GM19351 (cell line): ENCODE results near the gene IGFBPL1.

ENCODE experiments used
- ATAC-seq: cut with Tn5 transposase; IDR thresholded peaks from one replicate; pipeline ENCODE4 v1.9.1; 2021; ENCODE audit warnings: mild to moderate bottlenecking, moderate library complexity; ENCODE audit not compliant: unreplicated experiment

IGFBPL1 gene

GRCh38 chr9:38432922-38433510 is 8.8 kb upstream of the IGFBPL1 start:
- no peak for ATAC-seq

- ATAC-seq, result no peak
These were observed 6.9 kb upstream of the IGFBPL1 start for GRCh38 chr9:38431116-38431515.

GRCh38 chr9:38428062-38428461 is 3.8 kb upstream of the IGFBPL1 start:
- no peak for ATAC-seq

GRCh38 chr9:38424918-38425317 is 664 bp upstream of the IGFBPL1 start:
- ATAC-seq, result no peak

- no peak for ATAC-seq
These were observed 831 bp downstream of the IGFBPL1 start for GRCh38 chr9:38423273-38423972.

GRCh38 chr9:38422555-38423260 is 1.5 kb downstream of the IGFBPL1 start:
- ATAC-seq, result no peak

- ATAC-seq, result no peak
These were observed 2.6 kb downstream of the IGFBPL1 start for GRCh38 chr9:38421498-38422211.

- ATAC-seq, result no peak
These were observed 5.1 kb downstream of the IGFBPL1 start for GRCh38 chr9:38419181-38419580.

- ATAC-seq, result no peak
These were observed 5.9 kb downstream of the IGFBPL1 start for GRCh38 chr9:38418366-38418765.

GRCh38 chr9:38417003-38417945 is 7.0 kb downstream of the IGFBPL1 start:
- peak; percentile 81 for ATAC-seq

GRCh38 chr9:38416461-38416860 is 7.8 kb downstream of the IGFBPL1 start:
- ATAC-seq, result no peak

GRCh38 chr9:38415856-38416255 is 8.4 kb downstream of the IGFBPL1 start:
- no peak for ATAC-seq

GRCh38 chr9:38414040-38414723 is 10.1 kb downstream of the IGFBPL1 start:
- no peak for ATAC-seq

- ATAC-seq, result no peak
These were observed 11.0 kb downstream of the IGFBPL1 start for GRCh38 chr9:38413283-38413682.

GRCh38 chr9:38412751-38413150 is 11.5 kb downstream of the IGFBPL1 start:
- ATAC-seq, result no peak

- ATAC-seq, result no peak
These were observed 15.5 kb downstream of the IGFBPL1 start for GRCh38 chr9:38408719-38409118.

- no peak for ATAC-seq
These were observed 17.6 kb downstream of the IGFBPL1 start for GRCh38 chr9:38406476-38407186.

GRCh38 chr9:38405785-38406184 is 18.5 kb downstream of the IGFBPL1 start:
- no peak for ATAC-seq

GRCh38 chr9:38404314-38404713 is 19.9 kb downstream of the IGFBPL1 start:
- no peak for ATAC-seq
